Peyer's patch (tissue), 4 donors: ENCODE results near the gene GID8. TPM values are rescaled to one million over a fixed set of nuclear protein-coding genes. Genes with fewer than 3 reads are reported as not detected.

Experiments
- DNase-seq, 3 donors: peaks; one replicate each; pipeline ENCODE4 v3.0.0-alpha.2; 2017 to 2019
- H3K27ac ChIP-seq, 4 donors: fragments of 200-600 bp; sonication (generic); one replicate each; pipeline ENCODE4 v1.5.1; 2016 to 2019
- H3K27me3 ChIP-seq, 2 donors: fragments of 200-600 bp; sonication (generic); one replicate each; pipeline ENCODE4 v1.5.1; 2019
- H3K36me3 ChIP-seq, 3 donors: fragments of 200-600 bp; sonication (generic); one replicate each; pipeline ENCODE4 v1.5.1; 2016 to 2019
- H3K4me1 ChIP-seq, 4 donors: fragments of 200-600 bp; sonication (generic); one replicate each; pipeline ENCODE4 v1.5.1; 2016 to 2019
- H3K4me3 ChIP-seq, 4 donors: fragments of 200-600 bp; sonication (generic); 1 replicate in 3 of 4; 2 replicates in 1 of 4; pipeline ENCODE4 v1.5.1; 2016 to 2019; ENCODE audit warnings: mild to moderate bottlenecking in 1 of 4
- H3K9me3 ChIP-seq, 4 donors: fragments of 200-600 bp; sonication (generic); one replicate each; pipeline ENCODE4 v1.5.1; 2016 to 2019; ENCODE audit warnings: mild to moderate bottlenecking in 1 of 4
- POLR2A ChIP-seq, 2 donors: fragments of 450-650 bp; IDR thresholded peaks; one replicate each; pipeline ENCODE4 v1.5.1; 2017; ENCODE audit warnings: antibody characterized with exemption in 2 of 2, mild to moderate bottlenecking in 2 of 2, moderate library complexity in 2 of 2
- total RNA-seq, 4 donors: library from RNA; depleted of rRNA; stranded (reverse); fragments of >200 nt; gene quantifications; one replicate each; pipeline ENCODE4 v1.1.0, GENCODE V29; 2016
- TF ChIP-seq, protein P1 (sequence below), 6 experiments: fragments of 450-650 bp in 4 of 6; fragments of 200-600 bp in 2 of 6; sonication (generic) in 1 of 6; IDR thresholded peaks; one replicate each; pipeline ENCODE4 v1.5.1; 2017 to 2019; ENCODE audit warnings: antibody characterized with exemption in 6 of 6, mild to moderate bottlenecking in 3 of 6, moderate library complexity in 1 of 6

Gene GID8
- total RNA-seq, 4 donors from 2014 or later, result 22.3 to 26.5 (median 24.0) TPM

GRCh38 chr20:62982124-62983075 is 44.5 kb downstream of the GID8 start:
- Histone ChIP-seq H3K4me1 (peaks cover 0 to 16% (median 3%) of the 10 kb centered on the region in 4 donors), H3K4me3 (no peak overlapping the region), H3K27ac (no peak overlapping the region), H3K36me3 (no peaks in the 10 kb centered on the region), H3K9me3 (no peaks in the 10 kb centered on the region), H3K27me3 (no peaks in the 10 kb centered on the region)
- DNase-seq, result no peak
- TF ChIP-seq POLR2A (IDR thresholded peaks at IDR 0.05), result no peak
- TF ChIP-seq, protein P1, sequence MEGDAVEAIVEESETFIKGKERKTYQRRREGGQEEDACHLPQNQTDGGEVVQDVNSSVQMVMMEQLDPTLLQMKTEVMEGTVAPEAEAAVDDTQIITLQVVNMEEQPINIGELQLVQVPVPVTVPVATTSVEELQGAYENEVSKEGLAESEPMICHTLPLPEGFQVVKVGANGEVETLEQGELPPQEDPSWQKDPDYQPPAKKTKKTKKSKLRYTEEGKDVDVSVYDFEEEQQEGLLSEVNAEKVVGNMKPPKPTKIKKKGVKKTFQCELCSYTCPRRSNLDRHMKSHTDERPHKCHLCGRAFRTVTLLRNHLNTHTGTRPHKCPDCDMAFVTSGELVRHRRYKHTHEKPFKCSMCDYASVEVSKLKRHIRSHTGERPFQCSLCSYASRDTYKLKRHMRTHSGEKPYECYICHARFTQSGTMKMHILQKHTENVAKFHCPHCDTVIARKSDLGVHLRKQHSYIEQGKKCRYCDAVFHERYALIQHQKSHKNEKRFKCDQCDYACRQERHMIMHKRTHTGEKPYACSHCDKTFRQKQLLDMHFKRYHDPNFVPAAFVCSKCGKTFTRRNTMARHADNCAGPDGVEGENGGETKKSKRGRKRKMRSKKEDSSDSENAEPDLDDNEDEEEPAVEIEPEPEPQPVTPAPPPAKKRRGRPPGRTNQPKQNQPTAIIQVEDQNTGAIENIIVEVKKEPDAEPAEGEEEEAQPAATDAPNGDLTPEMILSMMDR (IDR thresholded peaks at IDR 0.05), result no peak

DNA sequence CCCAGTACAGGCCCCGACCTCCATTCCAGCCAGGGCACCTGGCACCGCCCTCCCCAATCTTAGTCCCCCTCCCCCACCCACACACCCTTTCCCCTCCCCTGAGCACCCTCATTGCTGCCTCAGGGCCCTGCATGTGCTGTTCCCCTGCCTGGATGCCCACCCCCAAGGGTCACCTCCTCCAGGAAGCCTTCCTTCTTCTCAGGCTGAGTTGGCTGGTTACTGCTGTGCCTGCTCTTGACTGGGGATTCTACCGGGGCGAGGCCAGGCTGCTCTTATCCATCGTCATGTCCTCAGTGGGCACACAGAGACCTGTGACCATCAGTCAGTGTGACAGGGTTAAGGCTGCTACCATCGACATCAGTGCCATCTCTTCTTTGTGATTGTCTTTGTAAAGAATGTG is 45.3 kb downstream of the GID8 start:
- Histone ChIP-seq H3K27me3 (no peaks in the 10 kb centered on the region), H3K27ac (no peak overlapping the region), H3K4me1 (peaks cover 0 to 10% (median 3%) of the 10 kb centered on the region in 4 donors), H3K9me3 (no peaks in the 10 kb centered on the region), H3K36me3 (no peaks in the 10 kb centered on the region), H3K4me3 (no peak overlapping the region)
- no peak for DNase-seq
- TF ChIP-seq, protein P1 (IDR thresholded peaks at IDR 0.05), result no peak
- no peak for TF ChIP-seq POLR2A (IDR thresholded peaks at IDR 0.05)

DNA sequence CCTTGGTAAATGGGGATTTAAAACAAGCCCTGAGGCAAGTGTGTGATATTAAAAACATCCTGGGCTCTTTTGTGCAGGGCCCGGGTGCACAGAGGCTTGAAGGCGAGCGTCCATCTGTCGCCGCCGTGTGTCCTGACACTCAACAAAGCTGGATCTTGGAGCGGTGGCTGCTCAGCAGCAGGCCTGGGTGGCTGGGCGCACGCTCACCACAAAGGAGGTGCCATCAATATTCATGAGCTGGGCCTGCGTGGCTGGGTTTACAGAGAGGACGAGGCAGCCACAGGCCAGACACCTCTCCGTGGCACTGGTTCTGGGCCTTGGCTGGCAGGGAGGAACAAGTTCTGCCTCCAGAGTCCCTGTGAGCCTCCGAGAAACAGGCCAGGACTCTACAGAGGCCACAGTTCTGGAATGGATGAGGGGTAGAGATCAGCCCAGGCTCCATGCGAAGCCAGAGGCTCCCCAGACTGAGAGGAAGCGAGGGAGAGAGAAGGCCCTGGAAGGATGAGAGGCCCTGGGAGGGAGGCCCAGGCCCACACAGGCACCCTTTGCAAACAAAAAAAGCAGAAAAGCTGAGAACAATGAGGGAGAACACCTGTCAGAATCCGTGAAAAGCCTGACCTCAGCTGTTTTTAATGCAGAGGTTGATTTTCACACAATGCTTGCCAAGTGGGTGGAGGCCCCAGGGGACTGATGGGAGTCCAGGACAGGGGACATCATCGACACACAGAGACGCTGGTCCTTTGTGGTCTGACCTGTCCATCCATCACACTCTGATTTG is 46.9 kb downstream of the GID8 start:
- no peaks in the 10 kb centered on the region for H3K27me3 ChIP-seq
- TF ChIP-seq, protein P1 (IDR thresholded peaks at IDR 0.05), result no peak
- TF ChIP-seq POLR2A (IDR thresholded peaks at IDR 0.05), result no peak

DNA sequence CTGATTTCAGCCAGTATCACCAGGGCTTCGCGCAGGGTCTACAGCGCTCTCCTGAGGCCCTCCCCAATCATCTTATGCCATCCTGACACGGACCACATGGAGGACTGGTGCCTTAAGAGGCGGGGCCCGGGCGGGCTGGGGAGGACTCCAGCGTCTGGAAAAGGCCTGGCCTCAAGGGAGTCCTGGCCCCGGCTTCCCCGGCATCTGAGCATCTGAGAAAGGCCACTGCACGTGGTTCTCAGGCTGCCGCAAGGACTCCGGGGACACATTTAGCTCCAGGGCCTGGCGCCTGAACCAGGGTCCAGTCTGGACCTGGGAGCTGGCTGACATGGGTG is 47.5 kb downstream of the GID8 start:
- DNase-seq, result no peak
- Histone ChIP-seq H3K4me3 (no peak overlapping the region), H3K27ac (no peak overlapping the region), H3K9me3 (no peaks in the 10 kb centered on the region), H3K36me3 (no peaks in the 10 kb centered on the region), H3K4me1 (peaks cover 0 to 3% (median 0%) of the 10 kb centered on the region in 4 donors), H3K27me3 (no peaks in the 10 kb centered on the region)
- TF ChIP-seq POLR2A (IDR thresholded peaks at IDR 0.05), result no peak
- TF ChIP-seq, protein P1 (IDR thresholded peaks at IDR 0.05), result no peak

More for the DNA sequence above, 46.9 kb downstream of the GID8 start:
- no peaks in the 10 kb centered on the region for H3K9me3 ChIP-seq
- H3K27ac ChIP-seq, result no peak overlapping the region
- peaks cover 0 to 3% (median 0%) of the 10 kb centered on the region in 4 donors for H3K4me1 ChIP-seq
- no peak overlapping the region for H3K4me3 ChIP-seq
- no peak for DNase-seq
- no peaks in the 10 kb centered on the region for H3K36me3 ChIP-seq

DNA sequence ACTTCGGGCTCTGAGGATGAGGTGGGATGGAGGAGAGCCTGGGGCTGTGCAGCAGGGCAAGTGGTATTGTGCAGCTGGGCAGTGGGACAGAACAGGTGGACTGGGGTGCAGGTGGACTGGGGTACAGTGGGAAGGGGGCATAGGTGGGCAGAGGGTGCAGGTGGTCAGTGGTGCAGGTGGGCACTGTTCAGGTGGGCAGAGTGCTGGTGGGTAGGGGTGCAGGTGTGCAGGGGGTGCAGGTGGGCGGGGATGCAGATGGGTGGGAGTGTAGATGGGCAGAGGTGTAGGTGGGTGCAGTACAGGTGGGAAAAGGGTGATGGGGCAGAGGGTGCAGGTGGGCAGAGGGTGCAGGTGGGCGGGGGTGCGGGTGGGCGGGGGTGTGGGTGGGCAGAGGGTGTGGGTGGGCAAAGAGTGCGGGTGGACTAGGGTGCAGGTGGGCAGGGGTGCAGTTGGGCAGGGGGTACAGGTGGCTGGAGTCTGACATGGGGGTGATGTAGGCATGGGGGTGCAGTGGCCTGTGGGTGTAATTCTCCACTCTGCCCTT is 48.4 kb downstream of the GID8 start:
- DNase-seq, result no peak
- no peaks in the 10 kb centered on the region for H3K36me3 ChIP-seq
- H3K27me3 ChIP-seq, result no peaks in the 10 kb centered on the region
- H3K9me3 ChIP-seq, result no peaks in the 10 kb centered on the region
- H3K4me3 ChIP-seq, result no peak overlapping the region
- no peak overlapping the region for H3K27ac ChIP-seq
- H3K4me1 ChIP-seq, result no peaks in the 10 kb centered on the region
- TF ChIP-seq, protein P1 (IDR thresholded peaks at IDR 0.05), result no peak
- no peak for TF ChIP-seq POLR2A (IDR thresholded peaks at IDR 0.05)
